Stimulated activated CD4-positive, alpha-beta T cell treated with anti-CD3 and anti-CD28 coated beads, TNF-alpha, amount 100 ng/mL, for 24 hours (primary cell): ENCODE results near the gene WNT16.

ENCODE experiments used
- DNase-seq, 3 experiments: peaks; one replicate each; pipeline ENCODE4 v3.0.0-alpha.2; 2020; ENCODE audit warnings: low read depth in 3 of 3

Gene WNT16

GRCh38 chr7:121344093-121344492 lies 15.3 kb downstream of the WNT16 start:
- no peak for DNase-seq

- no peak for DNase-seq
These were observed 15.7 kb downstream of the WNT16 start for GRCh38 chr7:121344497-121344896.

- no peak for DNase-seq
These were observed 22.9 kb downstream of the WNT16 start for GRCh38 chr7:121351682-121352081.

GRCh38 chr7:121352323-121352722 lies 23.5 kb downstream of the WNT16 start:
- DNase-seq = no peak

- DNase-seq = no peak
These were observed 26.8 kb downstream of the WNT16 start for GRCh38 chr7:121355574-121355973.

GRCh38 chr7:121360564-121360963 lies 31.8 kb downstream of the WNT16 start:
- no peak for DNase-seq

GRCh38 chr7:121366852-121367431 lies 38.1 kb downstream of the WNT16 start:
- peak in 1 of 3 experiments; percentile 14 for DNase-seq

GRCh38 chr7:121369462-121369861 lies 40.7 kb downstream of the WNT16 start:
- no peak for DNase-seq

- no peak for DNase-seq
These were observed 42.6 kb downstream of the WNT16 start for GRCh38 chr7:121371367-121371766.

- DNase-seq = no peak
These were observed 43.1 kb downstream of the WNT16 start for GRCh38 chr7:121371883-121372282.

GRCh38 chr7:121372376-121373010 lies 43.7 kb downstream of the WNT16 start:
- no peak for DNase-seq

- no peak for DNase-seq
These were observed 44.4 kb downstream of the WNT16 start for GRCh38 chr7:121373177-121373576.

- no peak for DNase-seq
These were observed 48.2 kb downstream of the WNT16 start for GRCh38 chr7:121376979-121377378.

GRCh38 chr7:121379930-121380329 lies 51.1 kb downstream of the WNT16 start:
- no peak for DNase-seq

GRCh38 chr7:121382473-121382872 lies 53.7 kb downstream of the WNT16 start:
- DNase-seq = no peak

- no peak for DNase-seq
These were observed 54.6 kb downstream of the WNT16 start for GRCh38 chr7:121383235-121383910.

GRCh38 chr7:121384265-121384664 lies 55.5 kb downstream of the WNT16 start:
- no peak for DNase-seq

- no peak for DNase-seq
These were observed 56.4 kb downstream of the WNT16 start for GRCh38 chr7:121385056-121385799.

GRCh38 chr7:121385800-121386179 lies 57.0 kb downstream of the WNT16 start:
- no peak for DNase-seq

GRCh38 chr7:121388950-121389349 lies 60.1 kb downstream of the WNT16 start:
- no peak for DNase-seq

- DNase-seq = no peak
These were observed 61.3 kb downstream of the WNT16 start for GRCh38 chr7:121390109-121390508.

- no peak for DNase-seq
These were observed 61.8 kb downstream of the WNT16 start for GRCh38 chr7:121390617-121391016.
